Measurements from ENCODE around the gene GPR158. TPM values are rescaled to one million over a fixed set of nuclear protein-coding genes. Genes with fewer than 3 reads are reported as not detected.

Gene GPR158
- total RNA-seq, 1 experiment from 2014 or later, result 0.24 TPM

- H2BK20ac ChIP-seq (ENCODE audit: low read depth, low read length, poor library complexity, severe bottlenecking), result no peak overlapping the region
- peaks cover 3 to 7% (median 6%) of the 10 kb centered on the region in 3 experiments; a peak in 6 of 7 replicates for H3K36me3 Mint-ChIP-seq (ENCODE audit: insufficient read depth in 1 of 3, low read depth in 3 of 3)
- no CpG with 5 or more reads among the region's 2 CpGs for WGBS (ENCODE audit: extremely low coverage, insufficient read length, low lambda C conversion rate)
These were observed 282.8 kb downstream of the GPR158 start for GRCh38 chr10:25457552-25457951.

More at GRCh38 chr10:25457552-25457951, 282.8 kb downstream of the GPR158 start:
- Mint-ChIP-seq H3K27me3 (ENCODE audit: low read depth) (no peaks in the 10 kb centered on the region), H3K27ac (0 out of 7 replicates have a peak overlapping the region, but pooled peaks of 2 of the 3 experiments have one; percentile 35 to 40), H3K4me3 (no peak overlapping the region), H3K9me3 (peaks cover 13 to 15% of the 10 kb centered on the region in 2 experiments), H3K4me1 (peaks cover 21 to 25% of the 10 kb centered on the region in 2 experiments)
- Histone ChIP-seq H3K4me2 (ENCODE audit: insufficient read depth, insufficient read length, low read length) (no peak overlapping the region), H2BK15ac (ENCODE audit: low read depth, low read length) (no peak overlapping the region), H3K79me2 (ENCODE audit: insufficient read depth, low read length) (no peaks in the 10 kb centered on the region), H2BK120ac (ENCODE audit: low read depth, low read length, poor library complexity, severe bottlenecking) (no peak overlapping the region), H3K9ac (ENCODE audit: extremely low read depth, insufficient read length, low read length) (no peak overlapping the region), H2BK12ac (ENCODE audit: insufficient read length, low read depth, low read length) (no peak overlapping the region), H3K79me1 (ENCODE audit: insufficient read depth, low read depth, low read length, poor library complexity, severe bottlenecking) (no peaks in the 10 kb centered on the region), H3K23me2 (ENCODE audit: insufficient read length, low read depth, low read length, poor library complexity, severe bottlenecking) (no peaks in the 10 kb centered on the region), H3K27me3 (ENCODE audit: insufficient read depth, low read length) (no peaks in the 10 kb centered on the region), H4K91ac (ENCODE audit: insufficient read length, low read depth, low read length) (no peak overlapping the region), H3K27ac (ENCODE audit: insufficient read length, low read depth, low read length) (no peak overlapping the region), H4K8ac (replicated peaks; ENCODE audit: insufficient read length, low read depth, low read length) (no peak overlapping the region), H3T11ph (ENCODE audit: low read length) (no peak overlapping the region), H3K23ac (ENCODE audit: insufficient read length, low read depth, low read length) (no peak overlapping the region), H2BK5ac (ENCODE audit: insufficient read length, low read length) (no peak overlapping the region), H3K4me1 (ENCODE audit: insufficient read depth, low read length) (no peaks in the 10 kb centered on the region), H2AFZ (ENCODE audit: low read length) (no peak overlapping the region), H4K5ac (ENCODE audit: insufficient read length, low read depth, low read length) (no peak overlapping the region), H3K14ac (ENCODE audit: insufficient read depth, low read length) (no peak overlapping the region), H2AK5ac (ENCODE audit: insufficient read length, low read length) (no peak overlapping the region), H3K18ac (ENCODE audit: insufficient read length, low read depth, low read length) (no peak overlapping the region), H3K9me3 (ENCODE audit: control insufficient read depth, low read depth, low read length) (no peaks in the 10 kb centered on the region), H3K56ac (ENCODE audit: insufficient read length, low read depth, low read length) (no peak overlapping the region), H4K20me1 (ENCODE audit: control insufficient read depth, insufficient read depth, insufficient read length) (no peaks in the 10 kb centered on the region), H3K4ac (ENCODE audit: low read depth, low read length) (no peak overlapping the region)
- TF ChIP-seq, protein P1, sequence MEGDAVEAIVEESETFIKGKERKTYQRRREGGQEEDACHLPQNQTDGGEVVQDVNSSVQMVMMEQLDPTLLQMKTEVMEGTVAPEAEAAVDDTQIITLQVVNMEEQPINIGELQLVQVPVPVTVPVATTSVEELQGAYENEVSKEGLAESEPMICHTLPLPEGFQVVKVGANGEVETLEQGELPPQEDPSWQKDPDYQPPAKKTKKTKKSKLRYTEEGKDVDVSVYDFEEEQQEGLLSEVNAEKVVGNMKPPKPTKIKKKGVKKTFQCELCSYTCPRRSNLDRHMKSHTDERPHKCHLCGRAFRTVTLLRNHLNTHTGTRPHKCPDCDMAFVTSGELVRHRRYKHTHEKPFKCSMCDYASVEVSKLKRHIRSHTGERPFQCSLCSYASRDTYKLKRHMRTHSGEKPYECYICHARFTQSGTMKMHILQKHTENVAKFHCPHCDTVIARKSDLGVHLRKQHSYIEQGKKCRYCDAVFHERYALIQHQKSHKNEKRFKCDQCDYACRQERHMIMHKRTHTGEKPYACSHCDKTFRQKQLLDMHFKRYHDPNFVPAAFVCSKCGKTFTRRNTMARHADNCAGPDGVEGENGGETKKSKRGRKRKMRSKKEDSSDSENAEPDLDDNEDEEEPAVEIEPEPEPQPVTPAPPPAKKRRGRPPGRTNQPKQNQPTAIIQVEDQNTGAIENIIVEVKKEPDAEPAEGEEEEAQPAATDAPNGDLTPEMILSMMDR (conservative IDR thresholded peaks at IDR 0.05), result no peak
- DNase-seq, result no peak
